ENCODE data around the gene TFF2.
A peak's percentile ranks its signal among the peaks of the same experiment; 100 is the strongest.

Gene TFF2

GRCh38 chr21:42366292-42367010 lies 15.7 kb upstream of the TFF2 start, which contains the start of gene TFF1:
Gene TFF1 (minus strand): TSS chr21:42366535. CDS start chr21:42366495, 40 bp downstream.
- Histone ChIP-seq H3K9me3 (ENCODE audit: control insufficient read depth in 2 of 2, low read length in 2 of 2) (no peaks in the 10 kb centered on the region), H3K4me3 (ENCODE audit: low read length in 2 of 2) (peak within 1 kb of the TSS in 1 of 2 donors; percentile 29), H3K27ac (ENCODE audit: low read depth in 2 of 2, low read length in 2 of 2) (peak within 1 kb of the TSS; percentile 58 to 80), H3K4me1 (ENCODE audit: control insufficient read depth in 2 of 2, insufficient read depth in 2 of 2, low read length in 2 of 2) (peaks cover 11 to 39% of the 10 kb centered on the region in 2 donors), H3K27me3 (ENCODE audit: control insufficient read depth in 2 of 2, insufficient read depth in 2 of 2, low read length in 2 of 2) (no peaks in the 10 kb centered on the region), H3K36me3 (ENCODE audit: control insufficient read depth in 2 of 2, insufficient read depth in 2 of 2, low read length in 2 of 2) (no peaks in the 10 kb centered on the region), H3K9ac (ENCODE audit: low read depth in 1 of 2, low read length in 2 of 2) (peak within 1 kb of the TSS in 1 of 2 donors; percentile 56)

- H3K27ac ChIP-seq (ENCODE audit: low read depth in 2 of 2, low read length in 2 of 2) = peak overlapping the region in 1 of 2 donors; percentile 80
- no peaks in the 10 kb centered on the region for H3K9me3 ChIP-seq (ENCODE audit: control insufficient read depth in 2 of 2, low read length in 2 of 2)
- peak overlapping the region in 1 of 2 donors; percentile 56 for H3K9ac ChIP-seq (ENCODE audit: low read depth in 1 of 2, low read length in 2 of 2)
- H3K4me1 ChIP-seq (ENCODE audit: control insufficient read depth in 2 of 2, insufficient read depth in 2 of 2, low read length in 2 of 2) = peaks cover 11 to 33% of the 10 kb centered on the region in 2 donors
- H3K36me3 ChIP-seq (ENCODE audit: control insufficient read depth in 2 of 2, insufficient read depth in 2 of 2, low read length in 2 of 2) = no peaks in the 10 kb centered on the region
- peak overlapping the region in 1 of 2 donors; percentile 29 for H3K4me3 ChIP-seq (ENCODE audit: low read length in 2 of 2)
- H3K27me3 ChIP-seq (ENCODE audit: control insufficient read depth in 2 of 2, insufficient read depth in 2 of 2, low read length in 2 of 2) = no peaks in the 10 kb centered on the region
Measured at GRCh38 chr21:42365770-42366169, 15.0 kb upstream of the TFF2 start.

- Histone ChIP-seq H3K9ac (ENCODE audit: low read depth in 1 of 2, low read length in 2 of 2) (no peak overlapping the region), H3K4me1 (ENCODE audit: control insufficient read depth in 2 of 2, insufficient read depth in 2 of 2, low read length in 2 of 2) (peaks cover 11 to 22% of the 10 kb centered on the region in 2 donors), H3K4me3 (ENCODE audit: low read length in 2 of 2) (no peak overlapping the region), H3K36me3 (ENCODE audit: control insufficient read depth in 2 of 2, insufficient read depth in 2 of 2, low read length in 2 of 2) (no peaks in the 10 kb centered on the region), H3K9me3 (ENCODE audit: control insufficient read depth in 2 of 2, low read length in 2 of 2) (peaks cover 0 to 3% of the 10 kb centered on the region in 2 donors), H3K27me3 (ENCODE audit: control insufficient read depth in 2 of 2, insufficient read depth in 2 of 2, low read length in 2 of 2) (no peaks in the 10 kb centered on the region), H3K27ac (ENCODE audit: low read depth in 2 of 2, low read length in 2 of 2) (no peak overlapping the region)
Measured at GRCh38 chr21:42364304-42364865, 13.6 kb upstream of the TFF2 start.

- H3K36me3 ChIP-seq (ENCODE audit: control insufficient read depth in 2 of 2, insufficient read depth in 2 of 2, low read length in 2 of 2) = no peaks in the 10 kb centered on the region
- H3K9me3 ChIP-seq (ENCODE audit: control insufficient read depth in 2 of 2, low read length in 2 of 2) = peaks cover 0 to 3% of the 10 kb centered on the region in 2 donors
- H3K4me1 ChIP-seq (ENCODE audit: control insufficient read depth in 2 of 2, insufficient read depth in 2 of 2, low read length in 2 of 2) = peaks cover 11 to 22% of the 10 kb centered on the region in 2 donors
- no peak overlapping the region for H3K27ac ChIP-seq (ENCODE audit: low read depth in 2 of 2, low read length in 2 of 2)
- no peak overlapping the region for H3K9ac ChIP-seq (ENCODE audit: low read depth in 1 of 2, low read length in 2 of 2)
- no peaks in the 10 kb centered on the region for H3K27me3 ChIP-seq (ENCODE audit: control insufficient read depth in 2 of 2, insufficient read depth in 2 of 2, low read length in 2 of 2)
- H3K4me3 ChIP-seq (ENCODE audit: low read length in 2 of 2) = no peak overlapping the region
Measured at GRCh38 chr21:42363312-42363711, 12.5 kb upstream of the TFF2 start.

GRCh38 chr21:42362700-42363099 lies 11.9 kb upstream of the TFF2 start:
- H3K27me3 ChIP-seq (ENCODE audit: control insufficient read depth in 2 of 2, insufficient read depth in 2 of 2, low read length in 2 of 2) = no peaks in the 10 kb centered on the region
- H3K9ac ChIP-seq (ENCODE audit: low read depth in 1 of 2, low read length in 2 of 2) = no peak overlapping the region
- peaks cover 0 to 3% of the 10 kb centered on the region in 2 donors for H3K9me3 ChIP-seq (ENCODE audit: control insufficient read depth in 2 of 2, low read length in 2 of 2)
- H3K4me1 ChIP-seq (ENCODE audit: control insufficient read depth in 2 of 2, insufficient read depth in 2 of 2, low read length in 2 of 2) = peaks cover 11 to 20% of the 10 kb centered on the region in 2 donors
- no peak overlapping the region for H3K27ac ChIP-seq (ENCODE audit: low read depth in 2 of 2, low read length in 2 of 2)
- no peaks in the 10 kb centered on the region for H3K36me3 ChIP-seq (ENCODE audit: control insufficient read depth in 2 of 2, insufficient read depth in 2 of 2, low read length in 2 of 2)
- no peak overlapping the region for H3K4me3 ChIP-seq (ENCODE audit: low read length in 2 of 2)

GRCh38 chr21:42362198-42362597 lies 11.4 kb upstream of the TFF2 start:
- no peaks in the 10 kb centered on the region for H3K36me3 ChIP-seq (ENCODE audit: control insufficient read depth in 2 of 2, insufficient read depth in 2 of 2, low read length in 2 of 2)
- no peak overlapping the region for H3K27ac ChIP-seq (ENCODE audit: low read depth in 2 of 2, low read length in 2 of 2)
- H3K27me3 ChIP-seq (ENCODE audit: control insufficient read depth in 2 of 2, insufficient read depth in 2 of 2, low read length in 2 of 2) = no peaks in the 10 kb centered on the region
- no peak overlapping the region for H3K4me3 ChIP-seq (ENCODE audit: low read length in 2 of 2)
- H3K9ac ChIP-seq (ENCODE audit: low read depth in 1 of 2, low read length in 2 of 2) = no peak overlapping the region
- H3K9me3 ChIP-seq (ENCODE audit: control insufficient read depth in 2 of 2, low read length in 2 of 2) = peaks cover 0 to 3% of the 10 kb centered on the region in 2 donors
- peaks cover 8 to 15% of the 10 kb centered on the region in 2 donors for H3K4me1 ChIP-seq (ENCODE audit: control insufficient read depth in 2 of 2, insufficient read depth in 2 of 2, low read length in 2 of 2)

- Histone ChIP-seq H3K4me1 (ENCODE audit: control insufficient read depth in 2 of 2, insufficient read depth in 2 of 2, low read length in 2 of 2) (peaks cover 2 to 6% of the 10 kb centered on the region in 2 donors), H3K9ac (ENCODE audit: low read depth in 1 of 2, low read length in 2 of 2) (no peak overlapping the region), H3K36me3 (ENCODE audit: control insufficient read depth in 2 of 2, insufficient read depth in 2 of 2, low read length in 2 of 2) (no peaks in the 10 kb centered on the region), H3K9me3 (ENCODE audit: control insufficient read depth in 2 of 2, low read length in 2 of 2) (peaks cover 0 to 5% of the 10 kb centered on the region in 2 donors), H3K4me3 (ENCODE audit: low read length in 2 of 2) (no peak overlapping the region), H3K27me3 (ENCODE audit: control insufficient read depth in 2 of 2, insufficient read depth in 2 of 2, low read length in 2 of 2) (no peaks in the 10 kb centered on the region), H3K27ac (ENCODE audit: low read depth in 2 of 2, low read length in 2 of 2) (no peak overlapping the region)
Measured at GRCh38 chr21:42361286-42361685, 10.5 kb upstream of the TFF2 start.

GRCh38 chr21:42360317-42360716 lies 9.5 kb upstream of the TFF2 start:
- Histone ChIP-seq H3K4me3 (ENCODE audit: low read length in 2 of 2) (no peak overlapping the region), H3K36me3 (ENCODE audit: control insufficient read depth in 2 of 2, insufficient read depth in 2 of 2, low read length in 2 of 2) (no peaks in the 10 kb centered on the region), H3K9me3 (ENCODE audit: control insufficient read depth in 2 of 2, low read length in 2 of 2) (peaks cover 0 to 8% of the 10 kb centered on the region in 2 donors), H3K4me1 (ENCODE audit: control insufficient read depth in 2 of 2, insufficient read depth in 2 of 2, low read length in 2 of 2) (no peaks in the 10 kb centered on the region), H3K9ac (ENCODE audit: low read depth in 1 of 2, low read length in 2 of 2) (no peak overlapping the region), H3K27me3 (ENCODE audit: control insufficient read depth in 2 of 2, insufficient read depth in 2 of 2, low read length in 2 of 2) (no peaks in the 10 kb centered on the region), H3K27ac (ENCODE audit: low read depth in 2 of 2, low read length in 2 of 2) (no peak overlapping the region)

GRCh38 chr21:42358937-42359336 lies 8.1 kb upstream of the TFF2 start:
- no peak overlapping the region for H3K27ac ChIP-seq (ENCODE audit: low read depth in 2 of 2, low read length in 2 of 2)
- peaks cover 0 to 8% of the 10 kb centered on the region in 2 donors for H3K9me3 ChIP-seq (ENCODE audit: control insufficient read depth in 2 of 2, low read length in 2 of 2)
- no peaks in the 10 kb centered on the region for H3K4me1 ChIP-seq (ENCODE audit: control insufficient read depth in 2 of 2, insufficient read depth in 2 of 2, low read length in 2 of 2)
- H3K36me3 ChIP-seq (ENCODE audit: control insufficient read depth in 2 of 2, insufficient read depth in 2 of 2, low read length in 2 of 2) = no peaks in the 10 kb centered on the region
- H3K27me3 ChIP-seq (ENCODE audit: control insufficient read depth in 2 of 2, insufficient read depth in 2 of 2, low read length in 2 of 2) = no peaks in the 10 kb centered on the region
- no peak overlapping the region for H3K4me3 ChIP-seq (ENCODE audit: low read length in 2 of 2)
- no peak overlapping the region for H3K9ac ChIP-seq (ENCODE audit: low read depth in 1 of 2, low read length in 2 of 2)

GRCh38 chr21:42358261-42358660 lies 7.5 kb upstream of the TFF2 start:
- Histone ChIP-seq H3K27ac (ENCODE audit: low read depth in 2 of 2, low read length in 2 of 2) (no peak overlapping the region), H3K9ac (ENCODE audit: low read depth in 1 of 2, low read length in 2 of 2) (no peak overlapping the region), H3K4me1 (ENCODE audit: control insufficient read depth in 2 of 2, insufficient read depth in 2 of 2, low read length in 2 of 2) (no peaks in the 10 kb centered on the region), H3K4me3 (ENCODE audit: low read length in 2 of 2) (no peak overlapping the region), H3K36me3 (ENCODE audit: control insufficient read depth in 2 of 2, insufficient read depth in 2 of 2, low read length in 2 of 2) (no peaks in the 10 kb centered on the region), H3K27me3 (ENCODE audit: control insufficient read depth in 2 of 2, insufficient read depth in 2 of 2, low read length in 2 of 2) (no peaks in the 10 kb centered on the region), H3K9me3 (ENCODE audit: control insufficient read depth in 2 of 2, low read length in 2 of 2) (peaks cover 0 to 8% of the 10 kb centered on the region in 2 donors)

Data from mucosa of rectum (tissue), 2 donors.